ENCODE data around the gene GALNT10. TPM values are rescaled to one million over a fixed set of nuclear protein-coding genes. Genes with fewer than 3 reads are reported as not detected.

The GALNT10 gene
- total RNA-seq, 2 donors from 2014 or later, result 25.2 to 30.6 TPM

- intact Hi-C loops (cut with DNase I), result loop anchor here in 1 of 2 donors (5.0 kb wide), 1 partner anchor 1853 kb away; no protein-coding TSS in a partner anchor
- no peak for DNase-seq (ENCODE audit: low spot score)
These were observed 85.0 kb downstream of the GALNT10 start for GRCh38 chr5:154275566-154275965.

GRCh38 chr5:154276261-154276972, 85.9 kb downstream of the GALNT10 start:
- DNase-seq (ENCODE audit: low spot score), result no peak
- intact Hi-C loops (cut with DNase I), result loop anchor here in 1 of 2 donors (5.0 kb wide), 1 partner anchor 1854 kb away; no protein-coding TSS in a partner anchor

- peak; percentile 84 for DNase-seq (ENCODE audit: low spot score)
- intact Hi-C loops (cut with DNase I), result loop anchor here in 1 of 2 donors (5.0 kb wide), 1 partner anchor 1855 kb away; no protein-coding TSS in a partner anchor
These were observed 86.4 kb downstream of the GALNT10 start for GRCh38 chr5:154276973-154277331.

GRCh38 chr5:154277499-154277898, 87.0 kb downstream of the GALNT10 start:
- DNase-seq (ENCODE audit: low spot score), result no peak

DNA sequence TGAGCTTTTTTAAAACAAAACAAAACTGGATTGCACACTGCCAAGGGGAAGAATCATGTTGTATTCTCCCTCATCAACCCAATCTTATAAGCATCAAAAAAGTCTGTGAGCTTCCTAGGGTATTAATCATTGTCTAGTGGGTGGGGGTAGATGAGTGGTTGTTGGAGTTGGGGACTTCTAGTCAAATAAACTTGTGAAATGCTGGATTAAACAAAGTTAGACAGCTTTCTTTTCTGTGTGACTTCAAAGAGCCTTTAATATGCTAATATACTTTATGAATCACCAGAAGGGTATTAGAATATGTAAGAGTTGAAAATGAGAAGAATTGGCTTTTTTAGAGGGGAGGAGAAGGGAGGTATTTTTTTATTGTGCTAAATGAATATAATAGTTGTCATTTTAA, 87.7 kb downstream of the GALNT10 start:
- intact Hi-C loops (cut with DNase I), result loop anchor here in 1 of 2 donors (5.0 kb wide), 1 partner anchor 1856 kb away; no protein-coding TSS in a partner anchor

More at GRCh38 chr5:154277499-154277898, 87.0 kb downstream of the GALNT10 start:
- intact Hi-C loops (cut with DNase I), result loop anchor here in 1 of 2 donors (5.0 kb wide), 1 partner anchor 1855 kb away; no protein-coding TSS in a partner anchor

DNA sequence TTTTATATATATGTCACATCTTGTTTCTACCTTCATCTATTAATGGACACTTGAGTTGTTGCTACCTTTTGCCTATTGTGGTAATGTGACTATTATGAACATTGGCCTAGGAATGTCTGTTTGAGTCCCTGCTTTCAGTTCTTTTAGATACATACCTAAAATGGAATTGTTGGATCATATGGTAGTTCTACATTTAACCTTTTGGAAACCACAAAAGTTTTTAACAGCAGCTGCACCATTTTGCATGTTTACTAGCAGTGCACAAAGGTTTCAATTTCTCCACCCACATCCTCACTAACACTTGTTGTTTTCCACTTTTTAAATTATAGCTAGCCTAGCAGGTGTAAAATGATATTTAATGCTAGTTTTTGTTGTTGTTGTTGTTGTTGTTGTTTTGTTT, 88.4 kb downstream of the GALNT10 start:
- DNase-seq (ENCODE audit: low spot score), result no peak
- intact Hi-C loops (cut with DNase I), result loop anchor here in 1 of 2 donors (5.0 kb wide), 1 partner anchor 1857 kb away; no protein-coding TSS in a partner anchor

More for the DNA sequence above, 87.7 kb downstream of the GALNT10 start:
- DNase-seq (ENCODE audit: low spot score), result no peak

DNA sequence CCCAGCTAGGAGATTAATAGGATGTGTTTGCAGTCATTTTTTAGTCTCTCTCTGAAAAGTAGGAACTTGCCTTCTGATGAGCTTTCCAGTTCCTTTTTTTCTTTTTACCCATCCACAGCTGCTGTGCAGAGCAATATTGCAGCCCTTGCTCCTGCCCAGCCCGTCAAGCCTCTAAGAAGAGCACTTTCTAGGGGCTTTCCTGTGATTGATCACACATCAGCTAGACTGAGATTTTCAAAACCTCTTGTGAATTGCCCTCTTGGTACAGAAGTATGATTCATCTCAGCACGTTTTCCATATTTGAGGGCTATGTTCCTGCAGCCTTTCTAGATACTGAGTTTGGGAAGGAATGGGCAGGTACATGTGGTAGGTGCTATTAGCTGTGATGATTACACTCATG, 93.9 kb downstream of the GALNT10 start:
- intact Hi-C loops (cut with DNase I), result no loop called here

GRCh38 chr5:154285661-154286408, 95.3 kb downstream of the GALNT10 start:
- intact Hi-C loops (cut with DNase I), result no loop called here
- no peak for DNase-seq (ENCODE audit: low spot score)

More for the DNA sequence above, 93.9 kb downstream of the GALNT10 start:
- no peak for DNase-seq (ENCODE audit: low spot score)

DNA sequence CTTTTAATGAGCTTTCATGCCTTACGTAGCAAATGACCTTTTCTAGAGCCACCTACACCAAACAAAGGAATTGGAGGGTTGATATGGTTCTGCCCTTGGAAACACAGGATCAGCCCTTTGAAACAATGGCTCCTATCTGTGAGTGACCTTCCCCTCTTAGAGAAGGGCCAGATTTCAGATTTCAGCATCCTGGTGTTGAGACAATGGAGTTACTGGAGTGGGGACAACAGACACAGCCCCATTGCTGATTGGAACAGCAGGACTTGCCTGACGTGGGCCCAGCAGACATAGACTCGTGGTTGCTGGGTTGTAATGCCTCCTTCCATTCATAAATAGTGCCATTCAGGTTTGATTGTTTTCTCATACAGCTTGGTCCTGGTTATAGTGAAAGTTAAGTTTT, 96.0 kb downstream of the GALNT10 start:
- no peak for DNase-seq (ENCODE audit: low spot score)
- intact Hi-C loops (cut with DNase I), result no loop called here

DNA sequence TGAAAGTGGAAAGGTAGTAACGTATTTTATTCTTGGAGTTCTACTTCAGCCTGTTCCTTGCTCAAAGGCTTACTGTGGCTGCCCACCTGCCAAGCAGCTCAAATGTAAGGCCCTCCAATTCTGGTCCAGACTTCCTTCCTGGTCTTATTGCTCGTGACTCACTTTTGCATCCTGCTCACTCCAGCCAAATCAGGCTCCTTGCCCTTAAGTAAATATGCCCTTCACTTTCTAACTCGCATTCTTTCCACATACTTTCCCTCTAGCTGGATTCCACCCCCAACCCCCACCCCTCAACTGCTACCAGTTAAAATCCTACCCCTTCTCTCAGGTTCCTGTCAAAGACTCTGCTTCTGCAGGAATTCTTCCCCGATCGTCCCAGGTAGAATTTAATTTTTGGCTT, 96.6 kb downstream of the GALNT10 start:
- no peak for DNase-seq (ENCODE audit: low spot score)
- intact Hi-C loops (cut with DNase I), result no loop called here

DNA sequence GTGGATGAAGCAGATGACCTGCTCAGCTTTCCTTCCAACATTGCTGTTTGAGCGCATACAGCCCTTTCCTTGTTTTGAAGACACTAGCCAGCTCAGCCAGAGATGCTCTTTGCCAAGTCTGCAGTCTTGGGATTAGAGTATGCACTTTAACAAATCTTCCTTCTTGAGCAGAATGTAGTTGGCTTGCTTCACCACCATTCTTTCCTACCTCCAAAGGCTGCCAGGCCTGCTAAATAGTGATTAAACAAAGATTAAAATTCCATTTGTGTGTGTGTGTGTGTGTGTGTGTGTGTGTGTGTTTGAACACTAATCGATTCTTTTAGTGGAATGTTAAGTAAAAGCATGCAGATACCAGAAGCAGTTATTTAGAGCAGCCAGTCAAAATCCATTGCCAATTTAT, 97.6 kb downstream of the GALNT10 start:
- intact Hi-C loops (cut with DNase I), result no loop called here

DNA sequence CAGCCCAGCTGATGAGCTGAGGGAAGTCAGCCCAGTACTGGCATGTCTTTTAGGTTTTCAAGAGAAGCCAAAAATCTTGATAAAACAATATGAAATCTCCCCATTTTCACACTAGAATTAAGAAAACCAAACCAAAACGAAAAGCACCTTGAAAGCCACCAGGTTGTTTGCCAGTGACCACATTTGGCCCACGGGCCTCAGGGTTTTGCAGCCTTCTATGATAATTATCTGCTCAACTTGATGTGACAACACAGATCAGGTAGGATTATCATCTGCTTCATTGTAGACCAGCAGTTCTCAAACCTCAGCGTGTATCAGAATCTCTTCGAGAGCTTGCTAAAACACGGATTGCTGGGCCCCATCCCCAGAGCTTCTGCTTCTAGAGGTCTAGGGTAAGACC, 101.4 kb downstream of the GALNT10 start:
- no peak for DNase-seq (ENCODE audit: low spot score)
- intact Hi-C loops (cut with DNase I), result no loop called here

More for the DNA sequence above, 97.6 kb downstream of the GALNT10 start:
- no peak for DNase-seq (ENCODE audit: low spot score)

GRCh38 chr5:154293219-154293618, 102.7 kb downstream of the GALNT10 start:
- intact Hi-C loops (cut with DNase I), result no loop called here
- DNase-seq (ENCODE audit: low spot score), result no peak

GRCh38 chr5:154295551-154295950, 105.0 kb downstream of the GALNT10 start:
- no peak for DNase-seq (ENCODE audit: low spot score)
- intact Hi-C loops (cut with DNase I), result no loop called here

DNA sequence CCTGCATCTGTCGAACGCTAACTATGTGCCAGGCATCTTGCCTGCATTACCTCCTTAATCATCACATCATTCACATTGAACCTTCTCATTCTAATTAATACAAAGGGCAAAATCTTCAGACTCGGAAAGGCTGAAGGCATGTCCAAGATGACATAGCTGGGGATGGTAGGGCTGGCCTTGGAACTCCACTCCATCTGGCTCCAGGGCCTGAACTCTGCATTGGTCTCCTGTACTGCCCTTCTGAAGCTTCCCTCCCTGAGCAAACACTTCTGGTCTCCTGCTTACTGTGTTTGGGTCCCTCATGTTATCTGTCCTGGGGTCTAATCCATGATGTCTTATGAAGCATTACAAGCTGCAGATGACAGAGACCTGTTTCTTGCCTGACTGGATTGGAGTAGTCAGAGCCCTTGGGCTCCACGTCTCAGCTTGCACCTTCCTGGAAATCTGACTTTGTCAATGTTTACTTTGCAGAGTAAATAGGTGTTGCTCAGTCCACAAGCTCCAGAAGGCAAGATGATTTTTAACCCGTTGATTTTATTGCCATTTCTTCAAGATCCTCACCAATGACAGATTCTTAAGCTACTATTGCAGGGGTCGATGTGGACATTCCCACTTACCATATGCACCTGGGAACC, 106.1 kb downstream of the GALNT10 start:
- intact Hi-C loops (cut with DNase I), result no loop called here
- DNase-seq (ENCODE audit: low spot score), result no peak

GRCh38 chr5:154298065-154298464, 107.5 kb downstream of the GALNT10 start:
- intact Hi-C loops (cut with DNase I), result no loop called here
- DNase-seq (ENCODE audit: low spot score), result no peak

GRCh38 chr5:154300207-154300883, 109.8 kb downstream of the GALNT10 start:
- DNase-seq (ENCODE audit: low spot score), result no peak
- intact Hi-C loops (cut with DNase I), result no loop called here

GRCh38 chr5:154301726-154302125, 111.2 kb downstream of the GALNT10 start:
- intact Hi-C loops (cut with DNase I), result no loop called here
- no peak for DNase-seq (ENCODE audit: low spot score)

- intact Hi-C loops (cut with DNase I), result no loop called here
- DNase-seq (ENCODE audit: low spot score), result peak; percentile 79
These were observed 111.6 kb downstream of the GALNT10 start for GRCh38 chr5:154302161-154302560.
